Endothelial cell of umbilical vein (primary cell): ENCODE results near the gene DMBT1. TPM values are rescaled to one million over a fixed set of nuclear protein-coding genes. Genes with fewer than 3 reads are reported as not detected.
A peak's percentile ranks its signal among the peaks of the same experiment; 100 is the strongest.

Experiments
- BruUV-seq: library from RNA; stranded (reverse); fragments of 400-500 nt; replicated peaks from 2 replicates; lab custom pipeline; 2021; lab: Mats Ljungman, UMichigan
- CTCF ChIA-PET: fragments of 300-600, 350-600 bp; sonication (Branson Sonifier 250); formaldehyde crosslinking; loops from one replicate; lab custom pipeline; 2021; ENCODE audit warnings: antibody characterized with exemption, inconsistent platforms; lab: Charles Lee
- POLR2A ChIA-PET: fragments of 300-600, 350-600 bp; sonication (Branson Sonifier 250); formaldehyde crosslinking; loops from one replicate; lab custom pipeline; 2021; ENCODE audit warnings: antibody characterized with exemption, inconsistent platforms; lab: Charles Lee
- DNase-seq: peaks from one replicate; pipeline ENCODE4 v3.0.0-alpha.2; 2011; ENCODE audit warnings: low read depth, low spot score
- FAIRE-seq: peaks from 2 replicates; lab custom pipeline; 2011; peaks lifted over from hg19 to GRCh38; lab: Jason Lieb, UNC
- H2AFZ ChIP-seq: 2 replicates; pipeline ENCODE4 v1.6.0; 2012; ENCODE audit warnings: low read depth, low read length, control low read depth, inconsistent platforms
- H3K27ac ChIP-seq: 2 replicates; pipeline ENCODE4 v1.5.1; 2011; ENCODE audit warnings: low read depth, mild to moderate bottlenecking, control low read depth, low read length, moderate library complexity; ENCODE audit not compliant: insufficient read depth
- H3K27me3 ChIP-seq, 2 experiments: 2 replicates each; pipeline versions ENCODE4 v1.6.0 to v1.6.1; 2011; ENCODE audit warnings: low read length in 2 of 2, mixed read lengths in 1 of 2; ENCODE audit not compliant: control insufficient read depth in 2 of 2, insufficient read depth in 2 of 2
- H3K36me3 ChIP-seq, 2 experiments: 2 replicates in 1 of 2; 3 replicates in 1 of 2; pipeline ENCODE4 v1.5.1; 2011; ENCODE audit warnings: low read length in 2 of 2, mild to moderate bottlenecking in 1 of 2, moderate library complexity in 1 of 2; ENCODE audit not compliant: control insufficient read depth in 2 of 2, insufficient read depth in 2 of 2; ENCODE audit errors: extremely low read depth in 1 of 2
- H3K4me1 ChIP-seq: 3 replicates; pipeline ENCODE4 v1.5.1; 2011; ENCODE audit warnings: mild to moderate bottlenecking, low read length; ENCODE audit not compliant: control insufficient read depth, insufficient read depth; ENCODE audit errors: extremely low read depth
- H3K4me2 ChIP-seq: 2 replicates; pipeline ENCODE4 v1.6.1; 2011; ENCODE audit warnings: low read length, control low read depth, mixed read lengths; ENCODE audit not compliant: insufficient read depth
- H3K4me3 ChIP-seq, 3 experiments: fragments of 200-600 bp in 1 of 3; sonication (generic), shearing (Covaris generic) in 1 of 3; replicated peaks in 1 of 3; 2 replicates each; pipeline ENCODE4 v1.5.1; 2011 to 2016; ENCODE audit warnings: control low read depth in 3 of 3, low read length in 3 of 3, mild to moderate bottlenecking in 2 of 3, inconsistent platforms in 1 of 3, low read depth in 1 of 3, moderate library complexity in 1 of 3; ENCODE audit not compliant: insufficient read depth in 1 of 3
- H3K79me2 ChIP-seq: 2 replicates; pipeline ENCODE4 v1.6.0; 2012; ENCODE audit warnings: low read length, inconsistent platforms; ENCODE audit not compliant: control insufficient read depth, insufficient read depth
- H3K9ac ChIP-seq: replicated peaks from 2 replicates; pipeline ENCODE3; 2011; ENCODE audit warnings: low read length, control low read depth; ENCODE audit not compliant: insufficient read depth; ENCODE audit errors: extremely low read depth
- H3K9me1 ChIP-seq: replicated peaks from 3 replicates; pipeline ENCODE4 v1.6.0; 2011; ENCODE audit warnings: mild to moderate bottlenecking, low read length; ENCODE audit not compliant: control insufficient read depth, insufficient read depth; ENCODE audit errors: extremely low read depth
- H3K9me3 ChIP-seq: replicated peaks from 2 replicates; pipeline ENCODE4 v1.5.1; 2012; ENCODE audit warnings: low read length, inconsistent platforms; ENCODE audit not compliant: control insufficient read depth, insufficient read depth
- H4K20me1 ChIP-seq: replicated peaks from 2 replicates; pipeline ENCODE3; 2011; ENCODE audit warnings: mild to moderate bottlenecking, low read length; ENCODE audit not compliant: control insufficient read depth, insufficient read depth; ENCODE audit errors: extremely low read depth
- EZH2 ChIP-seq: IDR thresholded peaks from 2 replicates; pipeline ENCODE4 v1.6.1; 2012; ENCODE audit warnings: borderline replicate concordance, low read depth, mild to moderate bottlenecking, moderate library complexity, low read length, inconsistent platforms; ENCODE audit not compliant: severe bottlenecking
- FOS ChIP-seq: IDR thresholded peaks from 2 replicates; pipeline ENCODE4 v1.6.1; 2011; ENCODE audit warnings: mild to moderate bottlenecking, low read length, moderate library complexity, borderline replicate concordance; ENCODE audit not compliant: insufficient read depth
- GATA2 ChIP-seq: IDR thresholded peaks from 2 replicates; pipeline ENCODE4 v1.7.0; 2011; ENCODE audit warnings: low read depth, mild to moderate bottlenecking, moderate library complexity, mixed read lengths, low read length; ENCODE audit not compliant: insufficient read length, insufficient read depth
- JUN ChIP-seq: IDR thresholded peaks from 2 replicates; pipeline ENCODE4 v1.6.1; 2011; ENCODE audit warnings: borderline replicate concordance, low read depth; ENCODE audit not compliant: insufficient read length, insufficient read depth
- MYC ChIP-seq: IDR thresholded peaks from one replicate; pipeline ENCODE4 v1.6.1; 2011; ENCODE audit warnings: mild to moderate bottlenecking, low read depth, low read length
- POLR2A ChIP-seq: IDR thresholded peaks from 2 replicates; pipeline ENCODE4 v1.6.1; 2012; ENCODE audit warnings: low read depth, mild to moderate bottlenecking, control low read depth, low read length
- POLR2AphosphoS5 ChIP-seq: IDR thresholded peaks from 2 replicates; pipeline ENCODE4 v1.6.1; 2012; ENCODE audit warnings: low read depth, mild to moderate bottlenecking, control low read depth, low read length, moderate library complexity; ENCODE audit not compliant: insufficient read depth
- dilution Hi-C: fragments of 300-500 bp; cut with MboI; formaldehyde crosslinking; loops from one replicate; pipeline ENCODE4 v1.15.0; 2019; ENCODE audit warnings: low sequenced_read_pairs; ENCODE audit not compliant: extremely low pct_ligation_motif_present
- intact Hi-C: fragments of 100-400 bp; cut with micrococcal nuclease; formaldehyde crosslinking; loops from one replicate; pipeline ENCODE4 v1.10.0; 2022
- polyA plus RNA-seq, 4 experiments: library from polyadenylated mRNA; depleted of rRNA in 3 of 4; stranded (reverse) in 3 of 4; unstranded in 1 of 4; fragments of >200 nt; gene quantifications; 2 replicates each; pipeline versions ENCODE4 v1.2.1 to v1.2.3, GENCODE V29; 2011 to 2012; ENCODE audit warnings: missing spikeins in 1 of 4
- total RNA-seq: library from RNA; stranded (reverse); gene quantifications from 2 replicates; pipeline ENCODE4 v1.2.3, GENCODE V29; 2021
- TF ChIP-seq, protein P1 (sequence below), 2 donors: IDR thresholded peaks; 1 replicate in 1 of 2; 2 replicates in 1 of 2; pipeline ENCODE4 v1.5.1; 2011; ENCODE audit warnings: low read length in 2 of 2, mild to moderate bottlenecking in 2 of 2, moderate library complexity in 2 of 2, control low read depth in 1 of 2, inconsistent platforms in 1 of 2, low read depth in 1 of 2; ENCODE audit not compliant: insufficient read depth in 1 of 2; ENCODE audit errors: extremely low read depth in 1 of 2
- TF ChIP-seq, protein P2 (sequence below): IDR thresholded peaks from 2 replicates; pipeline ENCODE4 v1.6.1; 2011; ENCODE audit not compliant: insufficient read depth, insufficient read length

The DMBT1 gene
- total and polyA plus RNA-seq, 2 donors (not counting 3 experiments of a cell fraction or from before 2014, with no cell fraction given) = 0.01 TPM; not detected in 1

DNA sequence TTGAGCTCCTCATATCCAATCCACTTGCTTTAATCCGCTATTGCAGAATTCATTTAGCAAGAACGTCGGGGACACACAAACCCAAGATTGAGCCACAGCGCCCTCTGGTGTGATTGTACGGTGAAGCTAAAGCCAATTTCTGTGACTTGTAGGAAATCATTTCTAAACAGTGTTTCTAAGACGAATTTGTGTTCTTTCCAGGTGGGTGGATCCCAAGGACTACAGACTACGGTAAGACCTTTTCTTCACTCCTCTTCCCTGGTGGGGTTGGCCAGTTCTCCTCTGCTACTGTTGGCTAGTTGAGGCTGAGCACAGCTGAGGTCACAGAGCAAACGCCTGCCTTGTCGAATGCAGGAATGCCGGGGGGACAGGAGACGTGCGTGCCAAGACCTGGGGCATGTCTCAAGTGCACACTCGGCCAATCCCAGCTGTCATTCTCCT lies 5.2 kb downstream of the DMBT1 start:
- TF ChIP-seq, protein P1, sequence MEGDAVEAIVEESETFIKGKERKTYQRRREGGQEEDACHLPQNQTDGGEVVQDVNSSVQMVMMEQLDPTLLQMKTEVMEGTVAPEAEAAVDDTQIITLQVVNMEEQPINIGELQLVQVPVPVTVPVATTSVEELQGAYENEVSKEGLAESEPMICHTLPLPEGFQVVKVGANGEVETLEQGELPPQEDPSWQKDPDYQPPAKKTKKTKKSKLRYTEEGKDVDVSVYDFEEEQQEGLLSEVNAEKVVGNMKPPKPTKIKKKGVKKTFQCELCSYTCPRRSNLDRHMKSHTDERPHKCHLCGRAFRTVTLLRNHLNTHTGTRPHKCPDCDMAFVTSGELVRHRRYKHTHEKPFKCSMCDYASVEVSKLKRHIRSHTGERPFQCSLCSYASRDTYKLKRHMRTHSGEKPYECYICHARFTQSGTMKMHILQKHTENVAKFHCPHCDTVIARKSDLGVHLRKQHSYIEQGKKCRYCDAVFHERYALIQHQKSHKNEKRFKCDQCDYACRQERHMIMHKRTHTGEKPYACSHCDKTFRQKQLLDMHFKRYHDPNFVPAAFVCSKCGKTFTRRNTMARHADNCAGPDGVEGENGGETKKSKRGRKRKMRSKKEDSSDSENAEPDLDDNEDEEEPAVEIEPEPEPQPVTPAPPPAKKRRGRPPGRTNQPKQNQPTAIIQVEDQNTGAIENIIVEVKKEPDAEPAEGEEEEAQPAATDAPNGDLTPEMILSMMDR (IDR thresholded peaks at IDR 0.05; ENCODE audit: extremely low read depth in 1 of 2, insufficient read depth in 1 of 2, low read depth in 1 of 2, low read length in 2 of 2) = peak; percentile 71 to 76
- TF ChIP-seq JUN = no peak
- TF ChIP-seq POLR2A = no peak
- no peak for TF ChIP-seq POLR2AphosphoS5
- dilution Hi-C loops = no loop called here
- peak; percentile 96 for FAIRE-seq
- no peaks in the 10 kb centered on the region for H3K79me2 ChIP-seq
- no peaks in the 10 kb centered on the region for H4K20me1 ChIP-seq
- no peak overlapping the region for H3K4me2 ChIP-seq
- H3K27me3 ChIP-seq = peaks cover 19% of the 10 kb centered on the region in 2 experiments
- DNase-seq = peak; percentile 89
- no peak overlapping the region for H3K9ac ChIP-seq
- H3K9me3 ChIP-seq = no peaks in the 10 kb centered on the region
- CTCF ChIA-PET = interaction anchor here (0.6 to 6.2 kb wide), 77 partner anchors 9 to 514 kb away, joined by 3 to 104 read pairs (median 7); partner anchors contain the start of genes ARMS2, BTBD16 and PLEKHA1
- H3K4me3 ChIP-seq = no peak overlapping the region
- intact Hi-C loops = loop anchor here (1.0 to 5.0 kb wide), 12 partner anchors 35 to 992 kb away; no protein-coding TSS in a partner anchor
- H3K36me3 ChIP-seq = no peaks in the 10 kb centered on the region
- H3K27ac ChIP-seq = no peak overlapping the region
- POLR2A ChIA-PET = interaction anchor here (0.8 kb wide), 1 partner anchor 70 kb away, joined by 3 read pairs; no protein-coding TSS in a partner anchor
- BruUV-seq = no TSS peak
- H3K4me1 ChIP-seq = no peaks in the 10 kb centered on the region
- H3K9me1 ChIP-seq = no peaks in the 10 kb centered on the region
- H2AFZ ChIP-seq = no peak overlapping the region

DNA sequence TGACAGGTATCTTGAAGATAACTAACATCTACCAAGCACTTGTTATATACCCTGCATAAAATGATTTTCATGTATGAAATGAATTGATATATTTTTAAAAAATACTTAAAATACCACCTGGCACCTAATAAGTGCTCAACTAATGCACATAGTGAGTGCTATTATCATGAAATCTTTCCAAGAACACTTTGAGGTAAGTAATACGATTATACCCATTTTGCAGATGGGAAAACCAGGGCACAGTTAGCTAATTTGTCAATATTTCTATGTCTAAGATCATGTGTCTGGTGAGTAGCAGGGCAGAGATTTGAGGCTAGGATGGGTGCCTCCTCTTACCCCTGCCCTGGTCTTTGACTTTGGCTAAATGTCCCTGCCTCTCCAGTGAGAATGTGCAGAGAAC lies 6.1 kb downstream of the DMBT1 start:
- no peaks in the 10 kb centered on the region for H3K36me3 ChIP-seq
- H3K27ac ChIP-seq = no peak overlapping the region
- no peaks in the 10 kb centered on the region for H3K4me1 ChIP-seq
- ChIA-PET POLR2A (no interaction called here), CTCF (interaction anchor here (1.8 to 6.2 kb wide), 8 partner anchors 37 to 299 kb away, joined by 4 to 104 read pairs (median 56); no protein-coding TSS in a partner anchor)
- intact Hi-C loops = loop anchor here (1.0 to 5.0 kb wide), 3 partner anchors 138 to 991 kb away; no protein-coding TSS in a partner anchor
- TF ChIP-seq POLR2A (no peak), FOS (no peak), POLR2AphosphoS5 (no peak), EZH2 (no peak), GATA2 (no peak), JUN (no peak), MYC (no peak)
- TF ChIP-seq, protein P2, sequence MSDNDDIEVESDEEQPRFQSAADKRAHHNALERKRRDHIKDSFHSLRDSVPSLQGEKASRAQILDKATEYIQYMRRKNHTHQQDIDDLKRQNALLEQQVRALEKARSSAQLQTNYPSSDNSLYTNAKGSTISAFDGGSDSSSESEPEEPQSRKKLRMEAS = no peak
- peaks cover 14 to 15% of the 10 kb centered on the region in 2 experiments for H3K27me3 ChIP-seq
- no peak overlapping the region for H2AFZ ChIP-seq
- no peak overlapping the region for H3K4me2 ChIP-seq
- H3K4me3 ChIP-seq = no peak overlapping the region
- no peak for DNase-seq
- dilution Hi-C loops = no loop called here
- H3K9ac ChIP-seq = no peak overlapping the region
- H4K20me1 ChIP-seq = no peaks in the 10 kb centered on the region
- BruUV-seq = no TSS peak
- no peaks in the 10 kb centered on the region for H3K79me2 ChIP-seq
- H3K9me1 ChIP-seq = no peaks in the 10 kb centered on the region
- H3K9me3 ChIP-seq = no peaks in the 10 kb centered on the region
- FAIRE-seq = no peak
